NCI-H1105 (cell line): ENCODE results near the gene SYCN.
"Not testable (repeated sequence)": the region's sequence is repeated elsewhere in the genome, so short reads cannot be mapped to it uniquely, and the experiment has no call there.

Experiments used
- DNase-seq: peaks from one replicate; lab custom pipeline; 2025; lab: John Stamatoyannopoulos, UW

Gene SYCN

DNA sequence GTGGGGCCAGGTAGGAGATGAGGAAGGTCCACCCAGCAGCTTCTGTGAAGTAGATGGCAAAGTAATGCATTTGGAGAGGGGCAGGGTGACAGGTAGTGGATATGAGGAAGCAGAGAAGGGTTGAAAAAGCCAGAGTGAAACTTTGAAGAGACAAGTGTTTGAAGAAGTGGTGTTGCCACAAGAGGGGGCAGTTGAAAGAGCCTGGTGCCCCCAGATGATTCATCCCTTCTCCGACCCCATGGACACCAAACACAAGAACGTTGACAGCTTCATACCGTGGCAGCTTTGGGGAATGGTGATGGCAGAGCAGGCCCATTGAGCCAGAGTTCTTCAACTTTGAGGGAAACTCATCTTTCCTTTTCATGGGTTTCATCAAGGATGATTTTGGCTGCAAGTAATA lies 20.8 kb upstream of the SYCN start:
- DNase-seq, result no peak

DNA sequence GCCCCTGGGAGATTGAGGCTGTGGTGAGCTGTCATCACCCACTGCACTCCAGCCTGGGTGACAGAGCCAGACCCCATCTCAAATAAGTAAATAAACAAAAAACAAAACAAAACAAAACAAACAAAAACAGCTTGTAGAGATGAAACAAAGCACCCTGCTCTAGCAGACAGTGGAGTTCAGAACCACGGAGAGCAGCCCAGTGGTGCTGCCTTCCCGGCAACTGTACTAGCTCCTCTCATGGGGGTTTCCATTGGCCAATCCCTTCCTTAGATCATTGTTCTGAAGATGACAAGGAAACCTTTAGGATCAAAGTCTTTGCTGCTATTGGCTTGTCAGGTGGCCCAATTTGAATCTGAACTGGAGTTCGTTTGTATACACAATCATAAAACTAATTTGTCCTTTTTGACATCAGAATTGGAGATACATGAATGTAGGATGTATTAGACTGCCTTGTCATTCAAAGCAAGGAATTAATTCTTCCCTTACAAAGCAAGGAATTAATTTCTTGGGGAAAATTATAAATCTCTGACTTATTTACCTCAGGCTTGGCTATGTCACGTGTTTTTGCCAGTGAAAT lies 19.7 kb upstream of the SYCN start:
- no peak for DNase-seq

DNA sequence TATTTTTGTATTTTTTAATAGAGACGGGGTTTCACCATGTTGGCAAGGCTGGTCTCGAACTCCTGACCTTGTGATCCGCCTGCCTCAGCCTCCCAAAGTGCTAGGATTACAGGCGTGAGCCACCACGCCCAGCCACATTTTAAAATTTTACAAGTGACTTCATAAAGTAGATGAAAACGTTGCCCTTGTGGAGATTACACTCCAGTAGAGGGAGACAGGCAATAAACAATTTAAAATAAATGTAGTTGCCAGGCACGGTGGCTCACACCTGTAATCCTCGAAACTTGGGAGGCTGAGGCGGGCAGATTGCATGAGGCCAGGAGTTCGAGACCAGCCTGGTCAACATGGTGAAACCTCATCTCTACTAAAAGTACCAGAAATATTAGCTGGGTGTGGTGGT lies 15.0 kb upstream of the SYCN start:
- not testable (repeated sequence) for DNase-seq

DNA sequence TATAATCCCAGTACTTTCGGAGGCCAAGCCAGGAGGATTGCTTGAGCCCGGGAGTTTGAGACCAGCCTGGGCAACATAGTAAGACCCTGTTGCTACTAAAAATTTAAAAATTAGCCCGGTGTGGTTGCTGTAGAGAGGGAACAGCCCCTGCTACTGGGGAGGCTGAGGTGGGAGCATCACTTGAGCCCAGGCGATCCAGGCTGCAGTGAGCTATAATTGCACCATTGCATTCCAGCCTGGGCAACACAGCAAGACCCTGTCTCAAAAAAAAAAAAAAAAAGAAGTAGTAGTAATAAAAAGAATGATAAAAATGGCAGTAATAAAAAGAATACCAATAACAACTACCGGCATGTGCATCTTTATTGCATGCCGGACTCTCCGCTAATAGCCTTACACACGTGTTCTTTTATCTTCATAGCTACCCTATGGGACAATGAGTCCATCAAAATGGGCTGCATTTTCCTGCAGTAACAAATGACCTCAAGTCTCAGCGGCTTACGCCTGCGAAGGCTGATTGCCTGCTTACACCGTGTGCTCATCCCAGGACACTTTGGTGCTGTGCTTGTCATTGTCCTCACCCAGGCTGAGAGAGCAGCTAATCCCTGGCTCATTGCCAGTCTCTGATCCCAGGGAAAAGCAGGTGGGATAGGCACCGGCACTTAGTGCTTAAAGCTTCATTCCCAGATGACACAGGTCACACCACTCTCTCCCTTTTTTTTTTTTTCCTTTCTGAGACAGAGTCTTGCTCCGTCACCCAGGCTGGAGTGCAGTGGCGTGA lies 14.4 kb upstream of the SYCN start:
- DNase-seq, result no peak

DNA sequence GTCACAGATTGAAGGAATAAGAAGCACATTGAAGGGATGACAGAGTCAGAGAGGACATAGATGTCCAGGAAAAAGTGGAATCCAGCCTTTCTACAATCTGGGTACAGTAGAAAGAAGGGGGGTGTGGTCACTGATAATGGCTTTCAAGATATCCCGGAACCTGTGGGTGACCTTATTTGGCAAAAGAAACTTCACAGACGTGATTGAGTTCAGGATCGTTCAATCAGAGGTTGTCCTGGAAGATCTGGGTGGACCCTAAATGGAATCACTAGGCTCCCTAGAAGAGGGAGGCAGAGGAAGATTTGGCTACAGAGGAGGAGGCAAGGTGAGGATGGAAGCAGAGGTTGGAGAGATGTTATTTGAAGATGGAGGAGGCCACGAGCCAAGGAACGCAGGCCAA lies 13.0 kb upstream of the SYCN start:
- no peak for DNase-seq

DNA sequence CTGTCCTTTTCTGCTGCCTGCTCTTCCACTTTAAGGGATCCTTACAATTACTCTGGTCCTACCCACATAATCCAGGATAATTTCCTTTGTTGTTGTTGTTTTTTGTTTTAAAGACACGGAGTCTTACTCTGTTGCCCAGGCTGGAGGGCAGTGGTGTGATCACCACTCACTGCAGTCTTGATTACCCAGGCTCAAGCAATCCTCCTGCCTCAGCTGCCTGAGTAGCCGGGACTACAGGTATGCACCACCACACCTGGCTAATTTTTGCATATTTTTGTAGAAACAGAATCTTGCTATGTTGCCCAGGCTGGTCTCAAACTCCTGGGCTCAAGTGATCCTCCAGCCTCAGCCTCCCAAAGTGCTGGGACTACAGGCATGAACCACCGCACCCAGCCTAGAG lies 11.3 kb upstream of the SYCN start:
- DNase-seq, result not testable (repeated sequence)

DNA sequence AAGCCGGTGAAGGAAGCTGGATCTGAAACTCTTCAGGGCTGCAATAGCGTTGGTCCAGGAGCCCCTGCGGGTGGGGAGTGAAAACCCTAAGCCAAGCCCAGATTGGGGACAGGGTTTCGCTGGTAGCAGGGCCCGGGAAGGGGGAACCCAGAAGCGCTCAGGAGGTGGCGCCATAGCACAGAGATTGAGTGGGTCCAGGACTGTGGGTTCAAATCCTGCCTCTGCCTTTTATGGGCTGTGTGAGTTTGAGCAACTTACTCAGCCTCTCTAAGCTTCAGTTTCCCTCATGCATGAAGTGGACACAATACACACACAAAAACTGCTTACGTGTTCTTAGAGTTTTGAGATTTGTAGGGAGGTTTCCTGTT lies 8.3 kb upstream of the SYCN start:
- DNase-seq, result no peak

DNA sequence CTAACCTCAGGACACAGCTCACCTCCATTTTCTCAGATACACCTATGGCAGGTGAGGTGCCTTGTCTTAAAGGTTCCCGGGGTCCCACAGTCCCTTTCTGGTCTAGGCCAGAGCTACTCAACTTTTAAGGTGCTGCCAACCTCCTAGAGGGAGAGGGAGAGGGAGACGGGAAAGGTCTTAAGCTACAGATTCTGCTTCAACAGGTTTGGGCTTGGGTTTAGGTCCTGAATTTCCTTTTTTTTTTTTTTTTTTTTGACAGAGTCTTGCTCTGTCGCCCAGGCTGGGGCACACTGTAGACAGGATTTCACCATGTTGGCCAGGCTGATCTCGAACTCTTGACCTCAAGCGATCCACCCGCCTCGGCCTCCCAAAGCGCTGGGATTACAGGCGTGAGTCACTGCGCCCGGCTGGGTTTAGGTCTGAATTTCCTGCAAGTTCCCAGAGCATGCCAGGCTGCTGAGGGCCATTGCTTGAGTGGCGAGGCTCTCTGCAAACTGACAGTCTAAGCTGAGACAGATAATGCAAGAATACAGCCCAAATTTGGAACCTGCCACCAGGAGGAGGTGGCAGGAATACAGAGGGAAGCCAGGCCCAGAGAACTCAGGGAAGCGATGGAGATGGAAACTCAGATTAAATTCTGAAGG lies 7.8 kb upstream of the SYCN start:
- DNase-seq, result no peak

DNA sequence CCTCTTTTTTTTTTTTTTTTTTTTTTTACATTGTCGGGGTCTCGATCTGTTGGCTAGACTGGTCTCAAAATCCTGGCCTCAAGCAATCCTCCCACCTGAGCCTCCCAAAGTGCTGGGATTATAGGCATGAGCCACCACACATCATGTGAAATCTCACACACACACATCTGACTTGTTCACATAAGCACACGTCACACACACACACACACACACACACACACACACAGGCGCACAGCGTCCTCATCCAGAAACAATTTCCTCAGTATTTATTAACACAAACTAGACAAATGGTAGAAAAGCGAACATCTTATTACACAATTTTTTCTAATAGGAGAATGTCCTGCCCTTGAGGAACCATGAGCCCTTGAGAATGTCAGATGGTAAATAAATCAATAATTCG lies 5.1 kb upstream of the SYCN start:
- no peak for DNase-seq

DNA sequence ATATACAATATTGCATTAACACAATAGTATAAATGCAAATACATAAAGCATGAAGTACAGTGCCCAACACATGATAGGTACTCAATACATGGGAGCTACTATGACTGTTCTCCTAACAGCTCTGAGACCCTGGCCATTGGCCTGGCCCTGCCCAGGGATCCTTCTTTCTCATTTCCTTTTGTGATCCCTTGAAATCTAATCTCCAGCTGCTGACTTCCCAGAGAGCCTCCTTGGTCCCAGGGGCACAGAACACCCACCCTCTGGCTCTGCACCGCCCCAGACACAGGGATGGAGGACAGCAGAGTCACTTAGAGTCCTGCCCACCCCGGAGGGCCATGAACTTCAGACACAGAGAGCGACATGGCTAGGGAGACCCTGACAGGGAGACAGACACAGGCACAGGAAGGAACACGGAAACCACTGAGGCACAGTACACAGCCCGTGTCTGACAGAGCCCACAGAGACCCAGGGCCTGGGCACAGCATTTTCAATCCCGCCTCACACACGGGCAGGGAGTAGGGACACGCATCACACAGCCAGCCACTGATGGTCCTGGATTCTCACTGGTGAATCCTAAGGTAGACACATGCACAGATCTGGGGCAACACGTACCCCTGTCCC lies 4.2 kb upstream of the SYCN start:
- no peak for DNase-seq

DNA sequence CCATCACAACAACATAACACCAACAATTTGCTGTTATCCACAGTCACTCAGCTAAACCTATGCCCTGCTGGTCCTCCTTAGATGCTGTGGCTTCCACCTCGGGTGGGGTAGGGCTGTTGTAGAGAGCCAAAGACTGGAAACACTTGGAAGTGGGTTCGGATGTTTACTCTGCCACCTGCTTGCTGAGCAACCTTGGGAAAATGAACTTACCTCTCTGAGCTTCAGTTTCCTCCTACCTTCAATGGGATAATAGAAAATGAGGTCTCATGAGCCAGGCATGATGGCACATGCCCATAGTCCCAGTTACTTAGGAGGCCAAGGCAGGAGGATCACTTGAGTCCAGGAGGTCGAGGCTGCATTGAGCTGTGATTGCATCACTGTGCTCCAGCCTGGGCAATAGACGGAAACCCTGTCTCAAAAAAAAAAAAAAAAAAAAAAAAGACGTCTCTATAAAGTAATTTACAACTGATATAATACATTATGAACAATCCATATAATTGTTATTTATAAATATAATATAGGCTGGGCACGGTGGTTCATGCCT lies 3.3 kb upstream of the SYCN start:
- no peak for DNase-seq

DNA sequence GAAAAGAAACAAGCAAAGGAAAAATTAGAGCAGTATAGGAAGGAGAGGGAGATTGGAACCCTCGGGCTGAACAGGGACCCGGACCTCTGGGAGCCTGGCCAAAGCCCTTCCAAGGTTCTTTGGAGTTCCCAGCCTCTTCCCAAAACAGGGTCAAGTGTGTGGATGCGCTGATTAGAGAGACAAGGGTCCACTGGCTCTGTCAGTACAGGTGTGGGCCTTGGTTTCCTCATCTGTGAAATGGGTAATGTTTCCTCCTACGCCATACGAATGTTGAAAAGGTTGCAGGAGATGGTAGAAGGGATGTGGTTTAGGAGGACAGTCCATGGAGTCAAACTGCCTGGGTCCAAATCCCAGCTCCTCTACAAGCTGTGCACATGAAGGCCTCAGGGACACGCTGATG lies 2.1 kb upstream of the SYCN start:
- no peak for DNase-seq

DNA sequence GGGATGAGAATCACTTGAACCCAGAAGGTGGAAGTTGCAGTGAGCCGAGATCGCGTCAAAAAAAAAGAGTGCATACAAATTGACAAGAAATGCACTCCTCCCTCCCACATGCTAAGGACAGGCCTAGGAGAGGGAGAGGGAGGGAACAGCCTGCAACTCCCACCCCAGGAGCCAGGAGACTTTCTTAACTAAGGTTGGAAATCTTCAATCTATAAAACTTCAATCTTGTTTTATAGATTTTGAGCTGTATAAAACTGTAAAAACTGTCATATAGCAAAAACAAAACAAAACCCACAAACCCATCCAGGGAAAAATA lies 1.3 kb upstream of the SYCN start:
- no peak for DNase-seq

DNA sequence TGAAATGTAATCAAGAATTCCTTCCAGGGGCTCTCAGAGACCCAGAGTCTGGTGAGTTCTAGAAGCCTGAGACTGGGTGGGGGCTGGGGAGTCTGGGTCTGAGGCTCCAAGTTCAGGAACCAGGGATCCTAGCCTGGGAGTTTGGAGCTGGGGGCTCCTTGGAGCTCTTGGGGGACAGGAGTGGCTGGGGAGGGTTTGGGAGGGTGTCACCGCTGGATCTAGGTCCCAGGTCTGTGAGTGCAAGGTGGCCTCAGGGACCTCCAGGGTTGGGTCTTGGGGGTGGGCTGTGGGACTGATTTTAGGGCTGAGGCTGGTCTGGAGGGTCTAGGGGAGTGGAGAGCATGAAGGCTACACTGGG lies 1.1 kb downstream of the SYCN start:
- DNase-seq, result no peak

DNA sequence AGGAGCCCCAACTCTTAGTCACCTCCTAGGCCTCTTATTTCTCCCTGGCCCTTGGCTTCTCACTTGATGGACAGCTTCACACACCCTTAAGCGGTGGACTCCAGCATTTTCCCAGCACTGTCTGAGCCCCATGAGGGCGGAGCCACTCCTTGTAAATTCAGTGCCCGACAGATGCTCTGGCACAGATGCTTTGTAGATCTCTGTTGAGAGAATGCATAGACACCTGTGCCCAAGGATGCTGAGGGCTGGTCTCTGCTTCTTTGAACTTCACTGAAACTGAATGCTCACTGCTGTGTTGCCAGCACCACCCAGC lies 3.3 kb downstream of the SYCN start:
- DNase-seq, result no peak

DNA sequence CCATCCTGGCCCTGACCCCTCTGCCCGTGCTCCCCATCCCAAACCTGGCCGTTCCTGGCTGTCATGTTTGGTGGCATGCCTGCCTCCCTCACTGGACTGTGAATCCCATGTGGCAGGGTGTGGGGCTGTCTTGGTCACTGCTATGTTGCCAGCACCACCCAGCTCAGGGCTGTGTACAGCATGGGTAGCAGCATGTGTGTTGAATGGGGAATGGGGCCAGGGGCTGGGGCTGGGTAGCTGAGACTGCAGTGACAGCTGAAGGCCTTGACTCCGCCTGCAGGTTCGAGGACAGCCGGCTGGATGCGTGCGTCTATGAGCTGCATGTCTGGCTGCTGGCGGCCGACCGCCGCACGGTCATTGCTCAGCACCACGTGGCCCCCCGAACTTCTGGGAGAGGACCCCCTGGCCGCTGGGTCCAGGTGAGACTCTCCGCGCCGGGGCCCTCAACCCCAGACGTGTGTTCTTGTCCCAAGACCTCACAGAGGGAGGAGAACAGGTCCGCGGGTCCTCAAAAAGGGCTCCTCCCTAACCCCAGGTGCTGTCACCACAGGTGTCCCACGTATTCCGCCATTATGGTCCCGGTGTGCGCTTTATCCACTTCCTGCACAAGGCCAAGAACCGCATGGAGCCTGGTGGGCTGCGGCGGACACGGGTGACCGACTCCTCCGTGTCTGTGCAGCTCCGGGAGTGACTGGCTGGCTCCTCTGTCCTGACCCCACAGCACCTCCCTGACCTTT lies 3.8 kb downstream of the SYCN start:
- no peak for DNase-seq

DNA sequence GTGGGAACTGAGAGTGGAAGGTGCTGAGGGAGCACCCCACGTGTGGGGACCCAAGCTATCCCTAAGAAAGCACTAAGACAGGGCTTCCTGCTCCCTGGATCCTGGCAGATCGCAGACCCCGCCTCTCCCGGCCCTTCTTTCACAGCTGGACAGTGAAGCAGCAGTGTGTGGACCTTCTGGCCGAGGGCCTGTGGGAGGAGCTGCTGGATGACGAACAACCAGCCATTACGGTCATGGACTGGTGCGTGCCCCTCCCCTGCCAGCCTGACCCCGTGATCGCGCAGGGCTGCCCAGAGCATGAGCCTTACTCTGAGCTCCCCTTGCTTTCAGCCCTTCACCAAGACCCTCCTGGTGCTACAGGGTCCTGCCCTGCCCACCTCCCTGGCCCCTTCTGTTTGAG lies 5.0 kb downstream of the SYCN start:
- no peak for DNase-seq

DNA sequence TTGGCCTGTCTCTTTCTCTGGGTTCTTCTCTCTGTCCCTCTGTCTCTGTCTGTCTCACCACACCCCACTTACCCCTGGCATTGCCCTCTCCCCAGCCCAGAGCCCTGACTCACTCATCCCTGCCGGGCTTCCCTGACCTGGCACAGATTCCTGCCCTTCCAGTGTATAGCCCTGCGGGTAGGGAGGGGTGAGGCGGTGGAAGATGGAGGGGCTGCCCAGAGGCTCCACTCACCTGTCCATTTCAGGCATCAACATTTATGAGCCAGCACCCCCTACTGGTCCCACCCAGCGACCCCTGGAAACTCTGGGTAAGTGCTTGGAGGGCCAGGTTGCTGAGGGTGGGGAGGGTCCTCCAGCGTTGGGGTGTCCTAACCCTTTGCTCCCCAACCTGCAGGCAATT lies 6.3 kb downstream of the SYCN start:
- DNase-seq, result no peak

DNA sequence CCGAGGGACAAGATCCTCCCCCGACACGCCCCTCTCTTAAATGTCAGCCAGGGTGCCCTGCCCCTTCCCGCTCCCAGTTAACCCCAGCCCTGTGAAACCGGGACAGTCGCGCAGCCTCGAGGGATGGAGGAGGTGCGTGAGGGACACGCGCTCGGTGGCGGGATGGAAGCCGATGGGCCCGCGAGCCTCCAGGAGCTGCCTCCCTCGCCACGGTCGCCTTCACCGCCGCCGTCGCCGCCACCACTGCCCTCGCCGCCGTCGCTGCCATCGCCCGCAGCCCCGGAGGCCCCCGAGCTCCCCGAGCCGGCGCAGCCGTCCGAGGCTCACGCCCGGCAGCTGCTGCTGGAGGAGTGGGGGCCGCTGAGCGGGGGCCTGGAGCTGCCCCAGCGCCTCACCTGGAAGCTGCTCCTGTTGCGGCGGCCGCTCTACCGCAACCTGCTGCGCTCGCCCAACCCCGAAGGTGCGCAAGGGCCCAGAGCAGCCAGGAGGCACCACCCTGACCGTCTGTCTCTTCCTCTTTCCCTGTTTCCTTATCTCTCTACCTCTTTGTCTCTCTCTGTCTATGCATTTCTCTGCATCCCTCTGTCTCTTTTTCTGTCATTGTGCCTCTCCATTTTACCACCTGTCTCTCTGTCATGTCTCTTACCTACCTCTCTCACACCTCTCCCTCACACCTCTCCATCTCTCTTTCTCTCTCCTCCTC lies 7.1 kb downstream of the SYCN start, which contains the start of gene NCCRP1:
NCCRP1 (plus strand) TSS at position 105 of the 703 bp plus-strand sequence; CDS start at position 124, 19 bp downstream.
- DNase-seq, result no peak

DNA sequence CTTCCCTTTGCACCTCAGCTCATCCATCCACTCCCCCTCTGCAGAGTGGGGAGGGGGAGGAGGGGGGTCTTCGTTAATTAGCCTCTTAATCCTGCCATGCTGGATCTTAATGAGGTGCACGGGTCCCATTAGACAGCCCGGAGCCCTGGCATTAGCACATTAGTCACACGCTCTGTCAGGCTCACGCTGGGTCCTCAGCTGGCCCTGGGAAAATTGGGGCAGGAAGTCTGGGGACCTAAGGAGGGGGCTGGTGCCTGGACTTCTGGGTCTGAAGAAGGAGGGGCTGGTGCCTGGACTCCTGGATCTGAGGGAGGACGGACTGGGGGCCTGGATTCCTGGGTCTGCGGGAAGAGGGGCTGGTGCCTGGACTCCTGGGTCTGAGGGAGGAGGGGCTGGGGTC lies 7.7 kb downstream of the SYCN start:
- DNase-seq, result no peak

DNA sequence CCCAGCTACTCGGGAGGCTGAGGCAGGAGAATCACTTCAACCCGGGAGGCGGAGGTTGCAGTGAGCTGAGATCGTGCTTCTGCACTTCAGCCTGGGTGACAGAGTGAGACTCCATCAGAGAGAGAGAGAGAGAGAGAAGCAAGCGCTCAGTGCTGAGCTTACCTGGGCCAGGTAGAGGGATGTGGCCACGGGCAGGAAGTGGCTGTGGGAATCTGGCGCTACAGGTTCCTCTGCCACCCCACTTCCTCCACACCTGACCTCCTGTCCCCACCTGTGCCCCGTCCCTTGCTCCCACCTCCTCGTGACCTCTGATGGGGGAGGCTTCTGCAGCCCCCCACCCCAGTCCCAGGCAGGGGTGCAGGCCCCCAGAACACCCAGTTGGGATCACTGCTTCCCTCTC lies 8.3 kb downstream of the SYCN start:
- DNase-seq, result no peak
